Kasumi-1 (cell line): Measurements from ENCODE around the gene FCN1.

Experiments
- DNase-seq, 2 experiments: peaks; one replicate each; lab custom pipeline; 2025; lab: John Stamatoyannopoulos, UW

FCN1 gene

DNA sequence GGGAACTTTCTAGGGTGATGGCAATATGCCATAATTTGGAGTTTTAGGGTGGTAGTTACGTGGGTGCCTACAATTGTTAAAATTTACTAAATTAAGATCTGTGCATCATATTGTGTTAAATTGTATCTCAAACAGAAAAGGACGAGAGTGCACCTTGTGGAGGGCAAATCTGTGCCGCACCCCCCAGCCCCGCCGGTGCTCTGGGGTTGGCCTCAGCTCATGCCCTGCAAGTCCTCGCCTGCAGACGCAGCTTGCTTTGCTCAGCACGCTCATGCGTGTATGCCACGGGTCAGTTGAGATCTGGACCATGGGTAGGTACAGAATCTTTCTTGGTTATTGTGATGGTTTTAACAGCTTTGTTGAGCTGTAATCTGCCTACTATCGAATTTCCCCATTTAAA, 33.7 kb upstream of the FCN1 start:
- DNase-seq = no peak

DNA sequence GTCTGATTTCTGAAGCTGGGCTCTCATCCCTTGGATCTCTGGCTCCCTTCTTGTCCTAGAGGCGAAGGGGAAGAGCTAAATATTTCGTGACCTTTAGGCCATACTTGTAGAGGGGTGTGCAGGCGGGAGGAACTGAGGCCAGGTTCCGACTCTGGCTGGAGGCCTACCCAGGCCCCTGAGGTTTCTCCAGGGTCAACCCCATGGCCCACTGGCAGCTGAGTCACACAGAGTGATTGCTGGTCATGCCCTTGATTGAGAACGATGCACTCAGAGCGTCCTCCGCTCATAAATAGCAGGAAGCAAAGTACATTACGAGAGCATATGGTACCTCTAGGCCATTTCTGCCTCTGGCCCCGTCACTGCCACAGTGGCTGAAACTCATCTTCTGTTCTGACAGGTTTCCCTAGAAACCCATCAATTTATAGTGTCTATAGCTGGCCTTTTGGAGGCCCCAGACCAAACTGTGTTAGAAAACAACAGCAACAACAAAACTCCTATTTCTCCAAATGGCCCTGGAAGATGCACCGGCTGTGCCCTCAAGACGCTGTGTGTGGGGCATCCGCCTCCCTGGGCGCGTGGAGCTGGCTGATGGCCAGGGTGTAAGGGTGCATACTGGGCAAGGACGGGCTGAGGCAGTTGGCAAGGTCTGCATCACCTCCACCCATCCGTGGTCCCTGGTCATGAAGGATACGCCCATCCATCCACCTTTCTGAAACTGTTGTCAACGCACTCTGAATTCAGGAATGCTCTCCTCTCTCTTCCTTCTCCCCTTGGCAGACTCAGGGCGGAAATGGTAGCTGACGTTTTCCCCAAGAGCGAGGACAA, 32.9 kb upstream of the FCN1 start:
- no peak for DNase-seq

DNA sequence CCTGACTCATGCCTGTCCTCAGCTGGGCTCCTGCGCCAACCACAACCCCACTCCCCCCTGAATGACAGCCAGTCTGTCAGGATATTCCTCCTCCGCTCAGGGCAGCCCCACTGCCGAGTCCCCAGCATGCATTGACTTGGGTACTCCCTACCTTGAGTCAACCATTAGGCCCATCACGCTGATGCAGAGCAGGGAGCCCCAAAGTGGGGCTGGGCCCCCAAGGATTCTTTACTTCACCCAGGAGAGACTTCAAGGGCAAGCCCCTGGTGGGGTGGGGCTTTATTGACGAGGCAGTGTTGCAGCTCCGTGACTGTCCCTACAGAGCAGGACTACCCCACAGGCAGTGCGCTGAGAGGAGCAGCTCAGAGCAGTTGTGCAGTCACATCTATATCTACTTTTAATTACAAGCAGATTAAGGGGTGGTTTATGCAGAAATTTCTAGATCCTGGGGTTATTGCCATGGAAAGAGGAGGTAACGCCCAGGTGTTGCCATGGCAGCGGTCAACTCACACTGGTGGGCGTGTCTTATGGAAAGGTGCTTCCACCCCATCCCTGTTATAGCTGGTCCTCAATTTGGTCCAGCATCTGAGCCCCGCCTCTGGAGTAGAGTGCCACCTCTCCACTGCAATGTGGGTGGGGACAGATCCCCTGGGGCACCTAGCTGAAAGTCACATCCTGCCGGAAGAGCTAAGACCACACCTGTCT, 32.1 kb upstream of the FCN1 start:
- no peak for DNase-seq

DNA sequence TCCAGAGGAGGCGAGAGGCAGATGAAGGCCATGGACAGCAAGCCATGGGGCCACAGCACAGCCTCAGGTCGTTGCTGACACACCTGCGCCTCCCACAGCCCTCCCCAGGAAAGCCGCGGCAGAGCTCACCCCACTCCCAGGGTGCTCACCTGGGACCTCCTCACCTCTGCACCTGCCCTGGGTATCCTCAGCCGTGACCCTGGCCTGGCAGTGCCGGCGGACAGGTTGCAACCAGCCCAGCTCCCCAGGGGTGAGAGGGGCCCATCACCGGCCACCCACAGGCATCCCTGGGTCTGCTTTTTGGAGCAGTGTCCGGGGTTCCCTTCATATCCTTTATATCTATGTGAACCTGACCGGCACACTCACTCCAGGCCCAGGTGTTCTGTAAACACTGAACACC, 30.4 kb upstream of the FCN1 start:
- DNase-seq = no peak

DNA sequence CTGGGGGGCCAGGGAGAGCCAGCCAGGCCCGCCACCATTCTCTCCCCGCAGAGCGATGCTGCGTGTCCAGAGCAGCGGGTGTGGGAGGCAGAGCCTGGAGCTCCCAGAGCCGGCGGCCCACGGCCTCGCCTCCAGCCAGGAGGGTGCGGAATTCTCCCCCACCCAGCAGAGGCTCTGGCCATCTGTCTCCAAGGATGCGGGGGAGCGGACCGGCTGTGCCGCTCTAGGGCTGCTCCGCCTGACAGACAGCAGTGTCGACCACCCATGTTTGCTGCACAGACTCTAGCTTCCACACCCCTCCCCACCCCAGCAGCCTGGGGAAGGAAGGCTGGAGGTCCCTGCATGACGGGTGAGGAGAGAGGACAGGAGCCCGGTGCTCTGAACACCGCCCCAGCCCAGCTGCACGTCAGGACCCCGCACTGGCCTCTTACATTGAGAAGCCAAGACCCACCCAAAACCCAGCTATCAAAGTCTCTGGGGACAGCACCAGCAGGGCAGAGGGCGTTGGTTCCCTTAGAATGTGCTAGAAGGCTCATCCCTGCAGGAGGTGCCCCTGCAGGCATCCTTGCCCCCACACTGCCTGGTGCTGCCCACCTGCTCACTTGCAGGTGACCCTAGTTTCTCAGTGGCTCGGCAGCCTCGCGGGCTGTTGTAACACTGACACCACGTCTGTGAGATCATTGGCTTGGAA, 29.7 kb upstream of the FCN1 start:
- DNase-seq = no peak

DNA sequence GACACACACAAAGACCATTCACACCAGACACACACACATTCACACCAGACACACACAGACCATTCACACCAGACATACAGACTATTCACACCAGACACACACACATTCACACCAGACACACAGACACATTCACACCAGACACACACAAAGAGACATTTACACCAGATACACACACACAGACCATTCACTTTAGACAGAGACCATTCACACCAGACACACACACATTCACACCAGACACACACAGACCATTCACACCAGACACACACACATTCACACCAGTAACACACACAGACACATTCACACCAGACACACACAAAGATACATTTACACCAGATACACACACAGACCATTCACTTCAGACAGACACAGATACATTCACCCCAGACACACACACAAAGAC, 29.0 kb upstream of the FCN1 start:
- DNase-seq = no peak

DNA sequence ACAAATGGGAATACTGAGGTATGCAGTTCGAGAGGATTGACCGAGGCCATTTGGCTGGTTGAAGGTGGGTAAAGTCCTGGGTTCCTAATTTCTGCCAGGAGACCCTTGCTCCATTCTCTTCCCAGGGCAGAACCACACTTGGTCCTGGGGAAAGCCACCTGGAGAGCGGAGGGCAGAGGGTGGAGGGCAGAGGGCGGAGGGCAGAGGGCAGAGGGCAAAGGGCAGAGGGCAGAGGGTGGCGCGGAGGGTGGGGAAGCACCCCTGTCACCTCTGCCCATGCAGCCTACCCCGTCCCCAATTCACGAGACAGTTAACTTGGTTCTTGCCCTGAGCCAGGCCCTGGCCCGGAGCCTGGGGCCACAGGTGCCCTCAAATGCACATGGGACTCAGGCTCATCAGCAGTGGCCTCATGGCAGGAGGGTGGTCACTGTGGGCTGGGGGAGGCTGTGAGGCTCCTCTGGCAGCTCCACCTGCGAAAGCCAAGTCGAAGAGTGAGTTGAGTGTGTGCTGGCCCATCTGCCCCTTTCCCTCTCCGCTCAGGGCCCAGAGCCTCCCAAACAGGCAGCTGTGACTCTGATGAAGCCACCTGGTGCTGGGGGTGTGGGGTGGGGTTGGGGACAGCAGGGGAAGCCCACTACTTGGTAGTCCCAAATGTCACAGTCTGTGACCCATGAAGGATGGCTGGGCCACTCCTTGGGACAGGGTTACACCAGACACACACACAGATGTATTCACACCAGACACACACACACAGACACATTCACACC, 28.0 kb upstream of the FCN1 start:
- no peak for DNase-seq

DNA sequence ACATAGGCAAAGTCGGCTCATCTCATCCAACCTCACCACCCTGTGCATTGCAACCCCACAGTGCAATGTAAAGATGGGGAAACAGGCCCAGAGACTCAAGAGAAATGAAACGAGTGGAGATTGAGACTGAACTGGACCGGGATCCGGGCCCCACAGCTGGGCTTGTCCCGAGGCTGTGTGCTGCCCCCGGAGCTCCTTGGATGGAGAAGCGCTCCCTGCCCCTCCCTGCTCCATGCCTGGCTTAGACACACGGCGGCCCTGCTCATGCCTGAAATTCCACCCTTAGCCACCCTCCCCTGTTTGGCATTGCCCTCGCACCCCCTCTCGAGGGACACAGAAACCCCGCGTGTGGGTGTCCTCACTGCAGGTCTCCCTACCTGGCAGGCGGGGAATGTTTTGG, 27.2 kb upstream of the FCN1 start:
- no peak for DNase-seq

DNA sequence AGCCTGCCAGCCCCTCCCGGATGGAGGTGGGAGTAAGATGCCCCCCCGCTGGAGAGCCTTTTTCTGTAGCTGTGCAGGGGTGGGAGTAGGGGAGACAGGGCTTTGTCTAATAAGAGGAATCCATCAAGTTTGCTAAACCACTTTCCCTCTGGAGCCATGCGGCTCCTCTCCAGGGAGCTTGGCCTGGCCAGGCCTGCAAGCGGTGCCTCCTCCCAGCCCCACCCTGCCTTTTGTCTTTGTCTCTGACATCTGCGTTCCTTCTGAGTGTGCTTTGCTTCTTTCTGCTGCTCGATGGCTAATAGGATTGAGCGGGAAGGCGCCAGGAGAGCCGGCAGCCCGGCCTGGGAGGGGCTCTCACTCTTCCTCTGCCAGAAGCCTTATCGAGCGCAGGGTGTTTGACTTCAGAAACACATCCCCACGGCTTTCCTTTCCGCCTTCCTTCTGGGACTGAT, 26.7 kb upstream of the FCN1 start:
- no peak for DNase-seq

DNA sequence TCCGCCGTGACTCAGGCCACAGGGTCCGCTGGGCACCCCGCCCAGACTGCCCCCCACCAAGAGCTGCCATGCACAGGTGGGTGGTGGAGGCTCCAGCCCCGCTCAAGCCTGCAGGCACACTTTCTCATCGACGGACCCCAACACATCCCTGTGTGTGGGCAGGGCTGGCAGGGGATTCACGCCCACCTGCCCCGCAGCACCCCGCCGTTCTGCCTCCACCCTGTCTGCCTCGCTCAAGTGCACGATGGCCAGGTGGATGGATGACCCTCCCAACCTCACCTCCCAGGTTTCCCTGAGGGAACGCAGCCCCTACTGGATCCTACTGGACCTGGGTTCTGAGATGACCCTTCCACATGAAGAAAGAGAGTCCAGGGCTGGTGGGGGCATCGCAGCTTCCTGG, 26.1 kb upstream of the FCN1 start:
- no peak for DNase-seq

DNA sequence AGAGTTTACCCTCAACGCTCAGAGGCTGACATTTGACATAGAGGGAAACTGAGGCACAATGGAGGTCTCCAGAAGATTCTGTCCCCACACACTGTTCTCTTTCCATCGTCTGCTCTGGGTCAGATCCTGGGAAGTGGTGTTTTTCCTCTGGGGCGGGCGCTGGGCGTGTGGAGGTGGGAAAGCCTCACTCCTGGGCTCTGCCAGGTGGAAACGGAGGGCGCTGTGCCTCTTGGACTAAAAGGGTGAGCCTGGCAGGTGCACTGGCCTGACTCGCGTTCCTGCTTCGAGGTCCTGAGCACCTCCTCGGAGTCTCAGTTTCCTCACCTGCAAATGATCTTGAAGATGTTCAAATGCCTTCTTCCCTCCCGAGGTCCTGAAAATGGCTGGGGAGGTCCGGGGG, 25.7 kb upstream of the FCN1 start:
- no peak for DNase-seq

DNA sequence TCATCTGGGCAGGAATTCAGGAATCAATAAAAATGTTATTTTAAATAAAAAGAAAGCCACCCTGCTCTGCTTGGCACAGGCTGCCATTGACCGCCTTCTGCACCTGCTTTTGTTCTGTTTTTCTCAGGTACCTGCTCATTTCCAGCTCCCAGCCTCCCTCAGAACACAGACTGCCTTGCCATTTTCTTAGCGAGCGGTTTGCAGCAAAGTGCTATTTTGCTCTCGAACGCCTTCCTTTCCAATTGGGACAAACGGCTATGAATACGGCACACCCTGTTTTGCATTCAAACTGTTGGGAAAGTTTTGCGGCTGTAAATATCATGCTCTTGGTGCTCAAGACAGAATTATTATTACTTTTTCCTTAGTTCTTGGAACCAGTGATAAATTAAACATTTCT, 25.1 kb upstream of the FCN1 start:
- no peak for DNase-seq

DNA sequence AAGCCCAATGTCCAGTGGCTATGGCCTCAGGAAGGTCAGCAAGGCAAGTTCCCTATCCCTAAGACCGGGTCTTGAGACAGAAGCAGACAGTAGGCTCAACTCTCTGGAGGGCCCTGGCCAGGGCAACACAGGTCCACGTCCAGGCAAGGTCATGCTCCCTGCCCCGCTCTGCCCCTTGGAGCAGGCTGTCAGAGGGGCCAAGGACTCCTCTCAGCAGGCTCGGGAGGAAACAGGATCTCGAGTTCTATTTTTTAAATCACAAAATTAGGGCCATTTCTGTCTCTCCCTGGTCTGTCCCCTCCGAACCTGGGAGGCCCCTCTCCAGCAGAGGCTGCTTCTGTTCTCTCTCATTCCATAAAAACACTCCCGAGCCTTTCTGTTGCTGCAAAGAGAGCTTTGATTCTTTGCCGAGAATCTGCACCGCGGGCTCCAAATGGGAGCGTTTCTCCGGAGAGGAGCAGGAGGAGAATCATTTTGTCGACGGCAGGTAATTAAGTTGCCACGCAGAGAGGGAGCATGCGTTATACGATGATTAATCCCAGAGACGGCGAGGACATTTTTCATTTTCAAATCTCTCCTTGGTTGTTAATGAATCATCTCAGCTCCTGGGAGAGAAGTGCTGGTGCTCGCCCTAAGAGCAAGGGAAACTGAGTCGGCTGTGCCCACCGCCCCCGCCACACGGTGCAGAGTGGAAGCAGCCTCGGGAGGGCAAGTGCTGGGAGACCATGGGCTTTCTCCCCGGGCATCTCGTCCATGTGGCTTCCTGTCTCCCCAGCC, 24.5 kb upstream of the FCN1 start:
- DNase-seq = no peak

DNA sequence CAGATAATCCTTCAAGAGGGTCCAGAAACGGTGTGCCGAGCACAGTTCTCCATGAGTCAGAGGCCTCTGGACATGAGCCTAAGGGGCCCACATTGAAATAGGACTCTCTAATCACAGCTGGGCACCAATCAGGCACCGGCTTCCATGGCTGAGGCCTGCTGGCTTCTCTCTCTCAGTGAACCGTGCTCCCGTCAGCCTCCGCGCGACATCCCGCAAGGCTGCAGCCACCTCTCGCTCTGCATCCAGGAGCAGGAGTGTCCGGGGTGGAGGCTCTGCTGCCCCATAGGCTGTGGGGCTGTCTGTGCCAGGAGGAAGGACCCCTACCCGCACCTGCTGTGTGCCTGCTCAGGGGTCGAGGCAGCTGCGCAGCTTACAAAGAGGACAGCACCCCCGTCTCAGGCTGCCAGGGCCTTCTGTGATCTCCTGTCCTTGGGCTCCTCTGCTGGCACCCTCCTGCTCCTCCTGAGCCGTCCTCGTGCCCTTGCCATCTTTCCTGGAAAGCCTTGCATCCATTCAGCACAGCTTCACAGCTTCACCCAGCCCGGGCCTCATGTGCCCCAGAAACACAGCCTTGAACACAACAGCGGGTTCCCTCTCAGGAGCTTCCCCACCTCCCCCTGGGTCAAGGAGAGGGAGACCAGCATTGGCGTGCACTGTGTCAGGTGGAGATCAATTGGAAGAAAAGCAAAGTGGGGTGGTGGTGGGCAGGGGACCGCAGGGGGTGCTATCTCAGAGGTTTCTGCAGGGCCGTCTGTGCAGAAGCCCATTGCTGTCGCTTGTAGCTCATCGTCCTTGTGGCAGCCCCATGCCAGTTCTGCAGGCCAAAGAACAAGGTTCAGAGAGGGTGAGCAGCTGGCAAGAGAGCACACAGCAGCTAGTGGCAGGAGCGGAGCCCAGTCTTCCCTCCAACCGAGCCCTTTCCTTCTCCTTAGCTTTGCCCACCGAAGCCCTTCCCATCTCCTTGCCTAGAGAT, 22.8 kb upstream of the FCN1 start:
- DNase-seq = no peak

DNA sequence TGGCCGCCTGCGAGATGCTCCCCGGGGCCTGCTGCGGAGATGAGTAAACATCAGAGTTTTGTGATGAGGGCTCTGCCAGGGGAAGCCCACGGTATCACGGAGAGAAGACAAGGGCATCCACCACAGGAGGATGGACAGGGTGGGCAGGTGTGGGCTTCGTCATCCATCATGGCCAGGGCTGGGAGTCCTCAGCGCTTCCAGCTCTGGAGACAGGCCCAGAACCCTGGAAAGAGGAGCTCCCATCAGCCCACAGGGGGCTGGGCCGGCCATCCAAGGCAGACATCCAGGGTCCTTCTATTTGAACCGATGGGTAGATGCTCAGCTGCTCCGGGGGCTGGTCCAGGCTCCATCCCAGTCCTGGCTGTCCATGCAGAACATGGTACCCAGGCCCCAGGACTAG, 22.1 kb upstream of the FCN1 start:
- no peak for DNase-seq

DNA sequence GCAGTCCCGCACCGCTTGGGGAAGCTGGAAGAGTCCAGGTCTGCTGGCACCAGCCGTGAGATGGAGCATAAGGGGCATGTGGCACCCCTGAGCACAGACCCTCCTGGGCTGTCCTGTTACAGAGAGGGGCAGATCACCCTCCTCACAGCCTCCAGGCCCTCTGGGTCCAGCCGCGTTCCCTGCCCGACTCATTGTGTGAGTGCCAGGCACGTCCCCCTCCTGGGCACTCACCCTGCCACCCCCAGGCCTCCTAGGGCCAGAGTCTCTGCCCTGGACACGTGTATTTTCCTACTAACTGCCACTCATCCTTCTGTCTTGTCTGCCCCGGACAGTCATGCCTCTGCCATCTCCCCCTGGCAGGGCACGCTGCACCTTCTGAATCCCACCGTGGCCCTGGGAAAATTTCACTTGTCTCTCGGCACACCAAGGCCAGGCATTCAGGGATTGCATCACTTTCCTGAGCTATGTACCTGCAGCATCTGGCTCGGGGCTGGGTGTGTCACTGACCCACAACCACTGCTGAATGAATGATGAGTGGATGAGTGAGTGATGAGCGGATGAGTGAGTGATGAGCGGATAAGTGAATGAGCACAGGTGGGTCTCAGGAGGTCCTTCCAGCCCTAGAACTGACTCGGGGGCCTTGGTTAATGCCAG, 21.5 kb upstream of the FCN1 start:
- DNase-seq = no peak

DNA sequence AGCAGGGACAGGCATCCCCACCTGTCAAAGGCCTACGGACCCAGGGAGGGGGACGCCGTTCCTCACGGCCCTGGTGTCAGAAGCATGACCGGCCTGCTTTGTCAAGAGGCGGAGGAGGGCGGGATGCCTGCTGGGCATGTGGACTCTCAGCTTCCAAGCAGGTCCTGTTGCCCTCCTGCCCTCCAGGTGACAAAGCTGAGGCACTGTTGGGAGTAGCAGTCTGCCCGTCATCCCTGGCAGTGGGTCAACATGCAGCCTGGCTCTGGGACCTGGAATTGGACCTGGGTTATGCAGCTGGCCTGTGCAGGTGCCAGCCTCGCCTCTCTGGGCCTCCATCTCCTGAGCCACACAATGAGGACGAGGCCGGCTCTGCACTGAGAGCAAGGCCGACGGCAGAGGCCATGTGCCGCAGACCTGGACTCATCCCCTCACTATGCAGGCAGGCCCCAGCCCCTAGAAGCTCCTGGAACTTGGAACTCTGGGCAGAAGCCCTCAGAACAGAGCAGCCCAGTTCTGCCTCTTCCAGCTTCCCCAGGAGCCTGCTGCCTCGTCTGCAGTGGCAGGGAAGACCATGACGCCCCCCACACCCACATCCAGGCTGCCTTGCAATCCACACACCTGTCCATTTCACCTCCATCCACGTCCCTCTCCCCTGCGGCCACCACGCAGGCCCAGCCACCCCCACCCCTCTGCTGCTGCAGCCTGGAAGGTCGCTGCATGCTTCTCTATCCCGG, 20.8 kb upstream of the FCN1 start:
- DNase-seq = no peak

DNA sequence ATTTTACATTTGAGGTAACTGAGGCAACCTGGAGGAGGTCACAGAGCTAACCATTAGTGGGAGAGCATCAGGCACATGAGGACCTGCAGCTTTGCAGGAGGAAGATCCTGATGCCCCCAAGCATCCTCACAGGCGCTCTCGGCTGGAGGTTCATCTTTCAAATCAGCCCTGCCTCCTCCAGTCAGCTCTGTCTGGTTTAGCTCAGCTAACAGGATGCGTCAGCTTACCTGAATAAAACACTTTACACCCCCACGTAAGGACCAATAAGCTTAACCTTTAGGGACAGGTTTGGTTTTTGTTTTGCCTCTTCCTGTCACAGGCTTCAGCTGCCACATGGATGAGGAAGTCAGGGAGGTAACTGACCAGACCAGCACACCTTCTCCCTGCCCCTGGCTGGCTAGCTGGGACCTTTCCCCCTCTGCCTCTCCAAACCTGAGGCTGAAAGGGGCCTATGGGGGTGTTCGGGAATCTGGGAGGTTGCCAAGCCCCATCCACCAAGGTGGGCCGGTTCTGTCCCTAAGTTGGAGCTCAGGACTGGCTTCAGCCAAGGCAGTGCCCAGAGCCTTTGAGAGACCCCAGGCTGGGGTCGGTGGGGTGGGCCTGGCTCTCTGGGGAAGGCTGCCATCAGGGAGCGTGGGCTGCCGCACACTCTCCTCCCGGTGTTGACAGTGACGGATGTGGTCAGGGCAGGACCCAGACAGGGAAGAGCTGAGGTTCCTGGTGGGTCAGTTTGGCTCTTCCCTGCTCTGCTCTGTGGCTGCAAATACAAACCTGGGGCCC, 20.0 kb upstream of the FCN1 start:
- DNase-seq = no peak
